GM12878 (cell line): ENCODE results near the gene LENG9. TPM values are rescaled to one million over a fixed set of nuclear protein-coding genes. Genes with fewer than 3 reads are reported as not detected.
A peak's percentile ranks its signal among the peaks of the same experiment; 100 is the strongest.
"Not testable (repeated sequence)": the region's sequence is repeated elsewhere in the genome, so short reads cannot be mapped to it uniquely, and the experiment has no call there.

ENCODE experiments used
- ATAC-seq: fragments of 200-7000 bp; cut with Tn5 transposase; 3 replicates; pipeline ENCODE4 v1.9.1; 2020; ENCODE audit warnings: mild to moderate bottlenecking, moderate library complexity
- BruUV-seq: library from RNA; stranded (reverse); fragments of 400-500 nt; replicated peaks from 2 replicates; lab custom pipeline; 2021; lab: Mats Ljungman, UMichigan
- CTCF ChIA-PET: fragments of 300-600 bp; sonication (Branson Sonifier 250); formaldehyde crosslinking; extraction: SDS; loops from one replicate; lab custom pipeline; 2021; ENCODE audit warnings: inconsistent platforms; lab: Yijun Ruan, JAX
- POLR2A ChIA-PET: fragments of 350-600 bp; formaldehyde crosslinking; extraction: SDS; loops from one replicate; lab custom pipeline; 2021; ENCODE audit warnings: inconsistent platforms; lab: Charles Lee
- RAD21 ChIA-PET: fragments of 300-600 bp; sonication (Branson Sonifier 250); formaldehyde crosslinking; loops from one replicate; lab custom pipeline; 2023; ENCODE audit warnings: antibody characterized with exemption; ENCODE audit not compliant: unreplicated experiment; lab: Charles Lee
- SMC1A ChIA-PET: fragments of 300-600 bp; sonication (Branson Sonifier 250); formaldehyde crosslinking; loops from one replicate; lab custom pipeline; 2023; ENCODE audit not compliant: unreplicated experiment, uncharacterized antibody; lab: Charles Lee
- DNase-seq: peaks from one replicate; pipeline ENCODE4 v3.0.0-alpha.2; 2011; ENCODE audit warnings: low read depth, low spot score
- FAIRE-seq: peaks from 3 replicates; lab custom pipeline; 2011; peaks lifted over from hg19 to GRCh38; lab: Jason Lieb, UNC
- H2AFZ ChIP-seq: 2 replicates; pipeline ENCODE4 v1.6.0; 2011; ENCODE audit warnings: low read depth, low read length, control low read depth; ENCODE audit not compliant: control insufficient read depth
- H3K27ac ChIP-seq: 2 replicates; pipeline ENCODE4 v1.5.1; 2011; ENCODE audit warnings: control low read depth; ENCODE audit not compliant: control insufficient read depth, insufficient read depth
- H3K27me3 ChIP-seq, 2 experiments: replicated peaks in 1 of 2; 2 replicates each; pipeline versions ENCODE4 v1.6.0 to v1.6.1; 2011; ENCODE audit warnings: low read length in 1 of 2; ENCODE audit not compliant: control insufficient read depth in 2 of 2, insufficient read depth in 2 of 2
- H3K36me3 ChIP-seq, 2 experiments: 2 replicates each; pipeline ENCODE4 v1.5.1; 2011; ENCODE audit warnings: low read length in 1 of 2; ENCODE audit not compliant: control insufficient read depth in 2 of 2, insufficient read depth in 2 of 2
- H3K4me1 ChIP-seq: 2 replicates; pipeline ENCODE4 v1.6.1; 2011; ENCODE audit warnings: mild to moderate bottlenecking, low read length, moderate library complexity, mixed read lengths; ENCODE audit not compliant: control insufficient read depth, insufficient read depth
- H3K4me2 ChIP-seq: 2 replicates; pipeline ENCODE4 v1.6.0; 2011; ENCODE audit warnings: control low read depth; ENCODE audit not compliant: control insufficient read depth, insufficient read depth
- H3K4me3 ChIP-seq: fragments of 200-600 bp; sonication (generic); 2 replicates; pipeline ENCODE4 v1.5.1; 2016
- H3K79me2 ChIP-seq: 2 replicates; pipeline ENCODE4 v1.6.0; 2011; ENCODE audit warnings: low read length; ENCODE audit not compliant: control insufficient read depth, insufficient read depth
- H3K9ac ChIP-seq: 2 replicates; pipeline ENCODE4 v1.8.0; 2011; ENCODE audit warnings: low read length, control low read depth, mixed read lengths; ENCODE audit not compliant: control insufficient read depth, insufficient read depth
- H3K9me3 ChIP-seq: replicated peaks from 3 replicates; pipeline ENCODE4 v1.5.1; 2011; ENCODE audit warnings: mild to moderate bottlenecking, low read length; ENCODE audit not compliant: control insufficient read depth, insufficient read depth
- H4K20me1 ChIP-seq: 2 replicates; pipeline ENCODE4 v1.6.0; 2011; ENCODE audit not compliant: control insufficient read depth, insufficient read depth
- ASH2L ChIP-seq: fragments of 300-600, 200-600 bp; sonication (generic); IDR thresholded peaks from 2 replicates; pipeline ENCODE4 v1.6.1; 2017; ENCODE audit warnings: low read depth, mild to moderate bottlenecking, borderline replicate concordance
- BHLHE40 ChIP-seq, 2 experiments: fragments of 450-650 bp in 1 of 2; IDR thresholded peaks; 2 replicates each; pipeline ENCODE4 v1.6.1; 2011 to 2017; ENCODE audit warnings: low read depth in 2 of 2, borderline replicate concordance in 1 of 2, improper control_type of control experiment in 1 of 2, low read length in 1 of 2, mild to moderate bottlenecking in 1 of 2
- ETV6 ChIP-seq, 2 experiments: fragments of 450-650 bp in 1 of 2; IDR thresholded peaks in 1 of 2; conservative IDR thresholded peaks in 1 of 2; 2 replicates each; pipeline ENCODE4 v1.6.1; 2014; ENCODE audit warnings: antibody characterized with exemption in 1 of 2, borderline replicate concordance in 1 of 2, low read depth in 1 of 2, mild to moderate bottlenecking in 1 of 2, moderate library complexity in 1 of 2
- HDAC6 ChIP-seq: fragments of 200-600 bp; sonication (generic); IDR thresholded peaks from one replicate; pipeline ENCODE4 v1.8.0; 2017; ENCODE audit warnings: antibody characterized with exemption; ENCODE audit not compliant: unreplicated experiment
- KAT2A ChIP-seq: conservative IDR thresholded peaks from 2 replicates; pipeline ENCODE4 v1.6.1; 2011; ENCODE audit warnings: low read depth, low read length; ENCODE audit not compliant: control insufficient read depth
- WGBS: methylation state at CpG from one replicate; pipeline ENCODE4 v1.1.6; 2016; ENCODE audit warnings: low lambda C conversion rate; ENCODE audit not compliant: insufficient replicate concordance, insufficient coverage; ENCODE audit errors: missing lambda C conversion rate; 5-methylcytosine and 5-hydroxymethylcytosine counted together
- in situ Hi-C: fragments of 300-500 bp; cut with MboI; formaldehyde crosslinking; loops from 9 replicates; pipeline ENCODE4 v1.14.3; 2018; ENCODE audit warnings: mixed read lengths
- intact Hi-C: fragments of 100-400 bp; cut with micrococcal nuclease; formaldehyde crosslinking; loops from one replicate; pipeline ENCODE4 v1.14.2; 2022; ENCODE audit not compliant: unreplicated experiment
- polyA plus RNA-seq, 11 experiments: library from polyadenylated mRNA; depleted of rRNA in 4 of 11; unstranded in 6 of 11; stranded (reverse) in 5 of 11; fragments of >200 nt; fragmentation: Nextera tagmentation in 4 of 11; fragmentation: Illumina TruSeq in 1 of 11; extraction: Ambion mirVana in 4 of 11; extraction: Trizol in 1 of 11; gene quantifications; 1 replicate in 1 of 11; 2 replicates in 10 of 11; pipeline versions ENCODE4 v1.2.1 to v1.2.3, GENCODE V29; 2011 to 2016; ENCODE audit warnings: inconsistent platforms in 2 of 11, missing spikeins in 2 of 11, low read depth in 1 of 11
- total RNA-seq, 4 experiments: library from RNA; depleted of rRNA in 3 of 4; stranded (reverse); fragments of >200 nt in 3 of 4; fragmentation: Illumina TruSeq in 1 of 4; extraction: Trizol in 1 of 4; gene quantifications; 2 replicates each; pipeline versions ENCODE4 v1.2.1 to v1.2.3, GENCODE V29; 2013 to 2021
- TF ChIP-seq, protein P1 (sequence below): IDR thresholded peaks from 2 replicates; pipeline ENCODE4 v1.6.1; 2011; ENCODE audit warnings: borderline replicate concordance, low read depth, mild to moderate bottlenecking, moderate library complexity, mixed read lengths, low read length; ENCODE audit not compliant: insufficient read depth; ENCODE audit errors: extremely low read length
- TF ChIP-seq, protein P2 (sequence below): IDR thresholded peaks from 2 replicates; pipeline ENCODE4 v1.6.1; 2012; ENCODE audit warnings: low read depth, low read length, improper control_type of control experiment

Gene LENG9
- total and polyA plus RNA-seq, 10 of the 15 experiments (the other 5 are each of a cell fraction or from before 2014, with no cell fraction given): 0.09 to 2.9 (median 0.76) TPM; not detected in 1

DNA sequence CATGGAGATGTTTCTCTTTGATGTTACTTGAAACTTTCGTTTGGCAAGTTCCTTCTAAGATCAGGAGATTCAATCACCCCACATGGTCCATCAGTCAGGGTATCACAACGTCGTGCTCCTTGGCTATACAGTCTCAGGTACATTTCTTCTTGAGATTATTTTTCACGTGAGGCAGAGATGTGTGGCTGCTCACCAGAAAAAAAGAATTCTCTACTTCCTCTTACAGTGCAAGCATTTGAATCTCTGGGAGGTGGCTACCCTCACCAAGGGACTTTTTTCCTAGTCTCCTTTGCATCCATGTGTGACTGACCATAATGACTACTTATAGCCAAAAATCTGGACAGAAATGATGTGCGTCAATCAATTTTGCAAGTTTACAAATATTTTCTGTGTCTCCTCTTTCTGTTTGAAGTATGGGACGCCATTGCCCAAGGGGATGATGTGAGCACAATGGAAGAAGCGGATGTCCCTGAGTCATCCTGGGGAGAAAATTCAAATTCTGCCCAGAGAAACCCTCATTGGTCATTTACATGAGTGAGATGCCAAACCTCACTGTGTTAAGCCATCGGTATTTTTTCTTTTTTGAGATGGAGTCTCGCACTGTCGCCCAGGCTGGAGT, 30.5 kb upstream of the LENG9 start:
- CTCF ChIA-PET: interaction anchor here (0.6 to 0.9 kb wide), 2 partner anchors 15 to 181 kb away, joined by 3 to 4 read pairs; no protein-coding TSS in a partner anchor
- FAIRE-seq: no peak

DNA sequence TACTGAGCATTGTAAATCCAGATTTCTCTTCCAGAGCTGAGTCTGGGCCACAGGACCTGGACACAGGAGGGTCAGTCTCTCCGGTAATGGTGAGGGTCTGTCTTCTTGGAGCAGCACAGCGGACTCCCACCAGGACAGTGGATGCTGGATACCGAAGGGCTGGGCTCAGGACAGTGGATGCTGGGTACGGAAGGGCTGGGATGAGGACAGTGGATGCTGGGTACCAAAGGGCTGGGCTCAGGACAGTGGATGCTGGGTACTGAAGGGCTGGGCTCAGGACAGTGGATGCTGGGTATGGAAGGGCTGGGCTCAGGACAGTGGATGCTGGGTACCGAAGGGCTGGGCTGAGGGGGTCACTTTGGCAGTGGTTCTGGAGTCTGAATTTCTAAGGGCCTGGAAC, 29.5 kb upstream of the LENG9 start:
- H3K27ac ChIP-seq, H3K36me3 ChIP-seq, SMC1A ChIA-PET, CTCF ChIA-PET, RAD21 ChIA-PET, H3K4me2 ChIP-seq, intact Hi-C loops, DNase-seq, FAIRE-seq, POLR2A ChIA-PET, H3K9ac ChIP-seq, in situ Hi-C loops, BruUV-seq, H3K27me3 ChIP-seq, H3K4me3 ChIP-seq, H3K79me2 ChIP-seq, ATAC-seq, H2AFZ ChIP-seq, H3K9me3 ChIP-seq, H3K4me1 ChIP-seq, H4K20me1 ChIP-seq: not testable (repeated sequence)
- WGBS: 68% methylated on average over 5 of the region's 5 CpGs

More for the DNA sequence above, 30.5 kb upstream of the LENG9 start:
- Histone ChIP-seq H3K27ac (no peak overlapping the region), H3K4me2 (no peak overlapping the region; the same call in 1 of the 2 replicates), H3K9me3 (no peaks in the 10 kb centered on the region), H3K9ac (no peak overlapping the region), H4K20me1 (no peaks in the 10 kb centered on the region), H3K4me1 (peaks cover 5% of the 10 kb centered on the region; the same call in 1 of the 2 replicates), H3K4me3 (no peak overlapping the region), H2AFZ (no peak overlapping the region), H3K79me2 (no peaks in the 10 kb centered on the region)
- in situ Hi-C loops: no loop called here
- DNase-seq: no peak
- ChIA-PET RAD21 (no interaction called here), POLR2A (no interaction called here)
- intact Hi-C loops: no loop called here
- BruUV-seq: no TSS peak
- peak; percentile 41 for ATAC-seq
- TF ChIP-seq BHLHE40 (IDR thresholded peaks at IDR 0.05; ENCODE audit: borderline replicate concordance in 1 of 2, low read depth in 2 of 2, low read length in 1 of 2): peak in 1 of 2 experiments; percentile 49; a peak in 2 of 4 replicates
- TF ChIP-seq, protein P1, sequence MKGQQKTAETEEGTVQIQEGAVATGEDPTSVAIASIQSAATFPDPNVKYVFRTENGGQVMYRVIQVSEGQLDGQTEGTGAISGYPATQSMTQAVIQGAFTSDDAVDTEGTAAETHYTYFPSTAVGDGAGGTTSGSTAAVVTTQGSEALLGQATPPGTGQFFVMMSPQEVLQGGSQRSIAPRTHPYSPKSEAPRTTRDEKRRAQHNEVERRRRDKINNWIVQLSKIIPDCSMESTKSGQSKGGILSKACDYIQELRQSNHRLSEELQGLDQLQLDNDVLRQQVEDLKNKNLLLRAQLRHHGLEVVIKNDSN: no peak
- no peak for TF ChIP-seq ASH2L
- TF ChIP-seq KAT2A: no peak
- TF ChIP-seq, protein P2, sequence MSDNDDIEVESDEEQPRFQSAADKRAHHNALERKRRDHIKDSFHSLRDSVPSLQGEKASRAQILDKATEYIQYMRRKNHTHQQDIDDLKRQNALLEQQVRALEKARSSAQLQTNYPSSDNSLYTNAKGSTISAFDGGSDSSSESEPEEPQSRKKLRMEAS: no peak
- no peak for TF ChIP-seq ETV6 (conservative IDR thresholded peaks at IDR 0.05 in 1 of 2, IDR thresholded peaks at IDR 0.05 in 1 of 2; ENCODE audit: borderline replicate concordance in 1 of 2, low read depth in 1 of 2)
- no peak for TF ChIP-seq HDAC6
- TF ChIP-seq, all 136 proteins: peak for 1
- Histone ChIP-seq H3K36me3 (no peaks in the 10 kb centered on the region), H3K27me3 (no peaks in the 10 kb centered on the region)
- SMC1A ChIA-PET: interaction anchor here (0.9 kb wide), 1 partner anchor 181 kb away, joined by 4 read pairs; no protein-coding TSS in a partner anchor
- WGBS: 8% methylated on average over 10 of the region's 10 CpGs
